HCT116 (cell line): Measurements from ENCODE around the gene BMX. TPM values are rescaled to one million over a fixed set of nuclear protein-coding genes. Genes with fewer than 3 reads are reported as not detected.

Experiments
- ATAC-seq: fragments of 200-7000 bp; cut with Tn5 transposase; 2 replicates; pipeline ENCODE4 v1.9.1; 2020; ENCODE audit warnings: mild to moderate bottlenecking, moderate library complexity
- BruUV-seq: library from RNA; stranded (reverse); fragments of 400-500 nt; replicated peaks from 2 replicates; lab custom pipeline; 2021; lab: Mats Ljungman, UMichigan
- CTCF ChIA-PET: fragments of 300-600 bp; sonication (Branson Sonifier 250); formaldehyde crosslinking; loops from one replicate; lab custom pipeline; 2021; ENCODE audit warnings: antibody characterized with exemption; lab: Charles Lee
- POLR2A ChIA-PET: fragments of 300-600, 350-600 bp; sonication (Branson Sonifier 250); formaldehyde crosslinking; loops from one replicate; lab custom pipeline; 2021; ENCODE audit warnings: antibody characterized with exemption; lab: Charles Lee
- RAD21 ChIA-PET, 2 experiments: fragments of 300-600 bp; sonication (Branson Sonifier 250); formaldehyde crosslinking; loops; one replicate each; lab custom pipeline; 2023; ENCODE audit warnings: low total read pairs in 2 of 2; ENCODE audit not compliant: uncharacterized antibody in 2 of 2, unreplicated experiment in 2 of 2, low non-redundant PET in 1 of 2; lab: Charles Lee
- DNase-seq: peaks from one replicate; pipeline ENCODE4 v3.0.0-alpha.2; 2010; ENCODE audit warnings: low read depth, low spot score
- H2AFZ ChIP-seq: fragments of 200-600 bp; shearing (Covaris generic), sonication (generic); 2 replicates; pipeline ENCODE4 v1.6.1; 2017; ENCODE audit warnings: low read depth, mixed run types, mixed read lengths, antibody characterized with exemption, low read length; ENCODE audit not compliant: poor library complexity, severe bottlenecking
- H3K27ac ChIP-seq: 2 replicates; pipeline ENCODE4 v1.5.1; 2012; ENCODE audit warnings: low read depth, low read length
- H3K27me3 ChIP-seq: fragments of 200-600 bp; sonication (generic); 2 replicates; pipeline ENCODE4 v1.6.1; 2016; ENCODE audit warnings: mixed run types, low read length, mixed read lengths; ENCODE audit not compliant: insufficient read depth
- H3K36me3 ChIP-seq, 2 experiments: fragments of 200-500 bp in 1 of 2; fragments of 200-600 bp in 1 of 2; sonication (Bioruptor generic) in 1 of 2; sonication (generic) in 1 of 2; 2 replicates each; pipeline versions ENCODE4 v1.5.1 to v1.6.1; 2014 to 2016; ENCODE audit warnings: low read length in 2 of 2, inconsistent platforms in 1 of 2, mixed read lengths in 1 of 2, mixed run types in 1 of 2; ENCODE audit not compliant: insufficient read depth in 2 of 2, control insufficient read depth in 1 of 2
- H3K4me1 ChIP-seq, 2 experiments: fragments of 200-600 bp in 1 of 2; sonication (generic) in 1 of 2; 2 replicates each; pipeline versions ENCODE4 v1.5.1 to v1.6.1; 2012 to 2017; ENCODE audit warnings: low read length in 2 of 2, inconsistent platforms in 1 of 2, mild to moderate bottlenecking in 1 of 2, mixed read lengths in 1 of 2, mixed run types in 1 of 2, moderate library complexity in 1 of 2; ENCODE audit not compliant: insufficient read depth in 2 of 2, control insufficient read depth in 1 of 2
- H3K4me2 ChIP-seq: fragments of 200-600 bp; sonication (generic); 2 replicates; pipeline ENCODE4 v1.6.1; 2017; ENCODE audit warnings: mixed run types, low read length, mixed read lengths
- H3K4me3 ChIP-seq, 2 experiments: fragments of 200-600 bp in 1 of 2; sonication (generic) in 1 of 2; replicated peaks in 1 of 2; 2 replicates each; pipeline ENCODE4 v1.5.1; 2011 to 2016; ENCODE audit warnings: low read length in 2 of 2, control low read depth in 1 of 2, low read depth in 1 of 2, mild to moderate bottlenecking in 1 of 2, mixed read lengths in 1 of 2, mixed run types in 1 of 2
- H3K79me2 ChIP-seq: fragments of 200-600 bp; sonication (generic); 2 replicates; pipeline ENCODE4 v1.6.1; 2017; ENCODE audit warnings: mild to moderate bottlenecking, mixed run types, low read length, moderate library complexity, mixed read lengths; ENCODE audit not compliant: insufficient read depth
- H3K9ac ChIP-seq: fragments of 200-600 bp; sonication (generic); 2 replicates; pipeline ENCODE4 v1.6.1; 2016; ENCODE audit warnings: low read length, mixed read lengths
- H3K9me2 ChIP-seq: fragments of 200-600 bp; sonication (generic), shearing (Covaris generic); 2 replicates; pipeline ENCODE4 v1.6.1; 2017; ENCODE audit warnings: mixed run types, mild to moderate bottlenecking, moderate library complexity; ENCODE audit not compliant: insufficient read depth
- H3K9me3 ChIP-seq, 2 experiments: fragments of 200-500 bp in 1 of 2; fragments of 200-600 bp in 1 of 2; sonication (Bioruptor generic) in 1 of 2; sonication (generic) in 1 of 2; 2 replicates each; pipeline ENCODE4 v1.6.1; 2014 to 2017; ENCODE audit warnings: low read length in 2 of 2, mixed read lengths in 2 of 2, inconsistent platforms in 1 of 2, low read depth in 1 of 2, mild to moderate bottlenecking in 1 of 2, mixed run types in 1 of 2, moderate library complexity in 1 of 2; ENCODE audit not compliant: control insufficient read depth in 1 of 2, insufficient read depth in 1 of 2
- H4K20me1 ChIP-seq: fragments of 200-600 bp; sonication (generic), shearing (Covaris generic); 2 replicates; pipeline ENCODE4 v1.6.1; 2017; ENCODE audit warnings: mixed run types, mild to moderate bottlenecking, moderate library complexity; ENCODE audit not compliant: insufficient read depth
- ATF3 ChIP-seq: IDR thresholded peaks from 2 replicates; pipeline ENCODE4 v1.6.1; 2012
- CTCF ChIP-seq, 3 experiments: fragments of 200-600 bp in 1 of 3; sonication (generic) in 1 of 3; IDR thresholded peaks in 2 of 3; conservative IDR thresholded peaks in 1 of 3; 2 replicates each; pipeline ENCODE4 v1.5.1; 2012 to 2017; ENCODE audit warnings: low read depth in 2 of 3, low read length in 2 of 3, antibody characterized with exemption in 1 of 3, borderline replicate concordance in 1 of 3, control low read depth in 1 of 3, mild to moderate bottlenecking in 1 of 3, mixed read lengths in 1 of 3, mixed run types in 1 of 3, moderate library complexity in 1 of 3; ENCODE audit not compliant: insufficient read depth in 1 of 3
- EGR1 ChIP-seq: IDR thresholded peaks from 2 replicates; pipeline ENCODE4 v1.6.1; 2012; ENCODE audit warnings: low read depth
- ELF1 ChIP-seq: IDR thresholded peaks from 2 replicates; pipeline ENCODE4 v1.6.1; 2012; ENCODE audit warnings: low read depth, borderline replicate concordance
- FOSL1 ChIP-seq: IDR thresholded peaks from 2 replicates; pipeline ENCODE4 v1.6.1; 2012; ENCODE audit warnings: low read depth
- JUND ChIP-seq: IDR thresholded peaks from 2 replicates; pipeline ENCODE4 v1.6.1; 2012
- MAX ChIP-seq: IDR thresholded peaks from 2 replicates; pipeline ENCODE4 v1.6.1; 2012
- POLR2AphosphoS5 ChIP-seq: IDR thresholded peaks from 2 replicates; pipeline ENCODE4 v1.6.1; 2011; ENCODE audit warnings: mild to moderate bottlenecking, low read depth, low read length, moderate library complexity
- RAD21 ChIP-seq: IDR thresholded peaks from 2 replicates; pipeline ENCODE4 v1.6.1; 2012; ENCODE audit warnings: low read depth, mild to moderate bottlenecking
- REST ChIP-seq: IDR thresholded peaks from 2 replicates; pipeline ENCODE4 v1.6.1; 2012; ENCODE audit warnings: low read depth
- SIN3A ChIP-seq: IDR thresholded peaks from 2 replicates; pipeline ENCODE4 v1.6.1; 2012; ENCODE audit warnings: low read depth
- TCF7L2 ChIP-seq: IDR thresholded peaks from 2 replicates; pipeline ENCODE4 v1.7.0; 2011; ENCODE audit warnings: borderline replicate concordance, inconsistent platforms; ENCODE audit not compliant: insufficient read depth, insufficient read length; ENCODE audit errors: extremely low read depth
- YY1 ChIP-seq: IDR thresholded peaks from 2 replicates; pipeline ENCODE4 v1.6.1; 2011; ENCODE audit warnings: low read length, low read depth, moderate library complexity, mild to moderate bottlenecking; ENCODE audit not compliant: insufficient replicate concordance; ENCODE audit errors: extremely low read depth
- ZFX ChIP-seq: fragments of 450-650 bp; IDR thresholded peaks from 2 replicates; pipeline ENCODE4 v1.6.1; 2017
- ZNF274 ChIP-seq: fragments of 200-500 bp; sonication (Bioruptor generic); IDR thresholded peaks from 2 replicates; pipeline ENCODE4 v1.6.1; 2014; ENCODE audit warnings: mild to moderate bottlenecking, low read depth, low read length, inconsistent platforms
- intact Hi-C: fragments of 100-400 bp; cut with micrococcal nuclease; formaldehyde crosslinking; loops from 2 replicates; pipeline ENCODE4 v1.10.0; 2022
- total RNA-seq: library from RNA; stranded (reverse); gene quantifications from one replicate; pipeline ENCODE4 v1.2.1, GENCODE V29; 2021; ENCODE audit not compliant: unreplicated experiment

The BMX gene
- total RNA-seq, 1 experiment from 2014 or later: not detected

DNA sequence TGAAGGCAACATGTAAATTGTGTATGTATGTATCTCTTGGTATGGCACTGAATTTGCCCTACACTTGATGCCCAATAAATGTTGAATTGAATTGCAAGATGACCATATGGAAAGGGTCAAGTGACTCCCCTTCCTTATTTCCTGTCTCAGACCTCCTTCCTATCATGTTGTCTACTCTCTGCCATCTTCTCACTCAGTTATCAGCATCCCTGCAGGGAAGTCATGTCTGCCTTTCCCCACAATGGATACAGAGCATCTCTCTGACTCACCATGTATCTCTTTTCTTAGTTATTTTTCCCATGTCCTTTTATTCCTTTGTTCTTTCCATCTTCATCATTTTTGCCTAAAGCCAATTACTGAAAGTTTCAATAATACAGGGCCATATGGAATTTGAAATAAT is 22.5 kb downstream of the BMX start:
- Histone ChIP-seq H3K9ac (no peak overlapping the region), H3K9me3 (no peaks in the 10 kb centered on the region), H4K20me1 (no peaks in the 10 kb centered on the region), H3K36me3 (no peaks in the 10 kb centered on the region), H3K27me3 (no peaks in the 10 kb centered on the region), H3K27ac (no peak overlapping the region), H3K9me2 (no peaks in the 10 kb centered on the region), H3K4me1 (no peaks in the 10 kb centered on the region), H3K4me3 (no peak overlapping the region), H3K4me2 (no peak overlapping the region), H2AFZ (no peak overlapping the region), H3K79me2 (no peaks in the 10 kb centered on the region)
- DNase-seq (no peak), ATAC-seq (no peak)
- RAD21 ChIA-PET: no interaction called here
- intact Hi-C loops: no loop called here
- TF ChIP-seq RAD21: no peak
- TF ChIP-seq ZNF274: no peak
- TF ChIP-seq ATF3: no peak
- no peak for TF ChIP-seq REST
- no peak for TF ChIP-seq SIN3A
- no peak for TF ChIP-seq EGR1
- no peak for TF ChIP-seq POLR2AphosphoS5
- TF ChIP-seq YY1: no peak
- no peak for TF ChIP-seq ELF1
- TF ChIP-seq TCF7L2: no peak
- TF ChIP-seq CTCF (IDR thresholded peaks at IDR 0.05 in 2 of 3, conservative IDR thresholded peaks at IDR 0.05 in 1 of 3; ENCODE audit: borderline replicate concordance in 1 of 3, insufficient read depth in 1 of 3, low read depth in 2 of 3, low read length in 2 of 3): no peak
- no peak for TF ChIP-seq MAX
- no peak for TF ChIP-seq JUND
- no peak for TF ChIP-seq FOSL1
- TF ChIP-seq ZFX: no peak
- BruUV-seq: no TSS peak
- CTCF ChIA-PET: no interaction called here
- POLR2A ChIA-PET: no interaction called here
